GM12878 (cell line): ENCODE results near the gene IHH. TPM values are rescaled to one million over a fixed set of nuclear protein-coding genes. Genes with fewer than 3 reads are reported as not detected.

Source experiments
- ATAC-seq: fragments of 200-7000 bp; cut with Tn5 transposase; 3 replicates; pipeline ENCODE4 v1.9.1; 2020; ENCODE audit warnings: mild to moderate bottlenecking, moderate library complexity
- BruUV-seq: library from RNA; stranded (reverse); fragments of 400-500 nt; replicated peaks from 2 replicates; lab custom pipeline; 2021; lab: Mats Ljungman, UMichigan
- CTCF ChIA-PET: fragments of 300-600 bp; sonication (Branson Sonifier 250); formaldehyde crosslinking; extraction: SDS; loops from one replicate; lab custom pipeline; 2021; ENCODE audit warnings: inconsistent platforms; lab: Yijun Ruan, JAX
- POLR2A ChIA-PET: fragments of 350-600 bp; formaldehyde crosslinking; extraction: SDS; loops from one replicate; lab custom pipeline; 2021; ENCODE audit warnings: inconsistent platforms; lab: Charles Lee
- RAD21 ChIA-PET: fragments of 300-600 bp; sonication (Branson Sonifier 250); formaldehyde crosslinking; loops from one replicate; lab custom pipeline; 2023; ENCODE audit warnings: antibody characterized with exemption; ENCODE audit not compliant: unreplicated experiment; lab: Charles Lee
- SMC1A ChIA-PET: fragments of 300-600 bp; sonication (Branson Sonifier 250); formaldehyde crosslinking; loops from one replicate; lab custom pipeline; 2023; ENCODE audit not compliant: unreplicated experiment, uncharacterized antibody; lab: Charles Lee
- DNase-seq: peaks from one replicate; pipeline ENCODE4 v3.0.0-alpha.2; 2011; ENCODE audit warnings: low read depth, low spot score
- FAIRE-seq: peaks from 3 replicates; lab custom pipeline; 2011; peaks lifted over from hg19 to GRCh38; lab: Jason Lieb, UNC
- H2AFZ ChIP-seq: 2 replicates; pipeline ENCODE4 v1.6.0; 2011; ENCODE audit warnings: low read depth, low read length, control low read depth; ENCODE audit not compliant: control insufficient read depth
- H3K27ac ChIP-seq: 2 replicates; pipeline ENCODE4 v1.5.1; 2011; ENCODE audit warnings: control low read depth; ENCODE audit not compliant: control insufficient read depth, insufficient read depth
- H3K27me3 ChIP-seq, 2 experiments: replicated peaks in 1 of 2; 2 replicates each; pipeline versions ENCODE4 v1.6.0 to v1.6.1; 2011; ENCODE audit warnings: low read length in 1 of 2; ENCODE audit not compliant: control insufficient read depth in 2 of 2, insufficient read depth in 2 of 2
- H3K36me3 ChIP-seq, 2 experiments: 2 replicates each; pipeline ENCODE4 v1.5.1; 2011; ENCODE audit warnings: low read length in 1 of 2; ENCODE audit not compliant: control insufficient read depth in 2 of 2, insufficient read depth in 2 of 2
- H3K4me1 ChIP-seq: 2 replicates; pipeline ENCODE4 v1.6.1; 2011; ENCODE audit warnings: mild to moderate bottlenecking, low read length, moderate library complexity, mixed read lengths; ENCODE audit not compliant: control insufficient read depth, insufficient read depth
- H3K4me2 ChIP-seq: 2 replicates; pipeline ENCODE4 v1.6.0; 2011; ENCODE audit warnings: control low read depth; ENCODE audit not compliant: control insufficient read depth, insufficient read depth
- H3K4me3 ChIP-seq: fragments of 200-600 bp; sonication (generic); 2 replicates; pipeline ENCODE4 v1.5.1; 2016
- H3K79me2 ChIP-seq: 2 replicates; pipeline ENCODE4 v1.6.0; 2011; ENCODE audit warnings: low read length; ENCODE audit not compliant: control insufficient read depth, insufficient read depth
- H3K9ac ChIP-seq: 2 replicates; pipeline ENCODE4 v1.8.0; 2011; ENCODE audit warnings: low read length, control low read depth, mixed read lengths; ENCODE audit not compliant: control insufficient read depth, insufficient read depth
- H3K9me3 ChIP-seq: replicated peaks from 3 replicates; pipeline ENCODE4 v1.5.1; 2011; ENCODE audit warnings: mild to moderate bottlenecking, low read length; ENCODE audit not compliant: control insufficient read depth, insufficient read depth
- H4K20me1 ChIP-seq: 2 replicates; pipeline ENCODE4 v1.6.0; 2011; ENCODE audit not compliant: control insufficient read depth, insufficient read depth
- EED ChIP-seq: sonication (generic); IDR thresholded peaks from 2 replicates; pipeline ENCODE4 v1.6.1; 2016; ENCODE audit warnings: antibody characterized with exemption, low read depth
- FOXK2 ChIP-seq: fragments of 450-650 bp; IDR thresholded peaks from 2 replicates; pipeline ENCODE4 v1.6.1; 2017; ENCODE audit warnings: mild to moderate bottlenecking, moderate library complexity
- HDAC6 ChIP-seq: fragments of 200-600 bp; sonication (generic); IDR thresholded peaks from one replicate; pipeline ENCODE4 v1.8.0; 2017; ENCODE audit warnings: antibody characterized with exemption; ENCODE audit not compliant: unreplicated experiment
- POLR2A ChIP-seq: IDR thresholded peaks from 2 replicates; pipeline ENCODE4 v1.6.1; 2011; ENCODE audit warnings: low read depth, mild to moderate bottlenecking, low read length
- ZBED1 ChIP-seq: IDR thresholded peaks from 2 replicates; pipeline ENCODE4 v1.6.1; 2016; ENCODE audit warnings: borderline replicate concordance
- WGBS: methylation state at CpG from one replicate; pipeline ENCODE4 v1.1.6; 2016; ENCODE audit warnings: low lambda C conversion rate; ENCODE audit not compliant: insufficient replicate concordance, insufficient coverage; ENCODE audit errors: missing lambda C conversion rate; 5-methylcytosine and 5-hydroxymethylcytosine counted together
- in situ Hi-C: fragments of 300-500 bp; cut with MboI; formaldehyde crosslinking; loops from 9 replicates; pipeline ENCODE4 v1.14.3; 2018; ENCODE audit warnings: mixed read lengths
- intact Hi-C: fragments of 100-400 bp; cut with micrococcal nuclease; formaldehyde crosslinking; loops from one replicate; pipeline ENCODE4 v1.14.2; 2022; ENCODE audit not compliant: unreplicated experiment
- polyA plus RNA-seq, 11 experiments: library from polyadenylated mRNA; depleted of rRNA in 4 of 11; unstranded in 6 of 11; stranded (reverse) in 5 of 11; fragments of >200 nt; fragmentation: Nextera tagmentation in 4 of 11; fragmentation: Illumina TruSeq in 1 of 11; extraction: Ambion mirVana in 4 of 11; extraction: Trizol in 1 of 11; gene quantifications; 1 replicate in 1 of 11; 2 replicates in 10 of 11; pipeline versions ENCODE4 v1.2.1 to v1.2.3, GENCODE V29; 2011 to 2016; ENCODE audit warnings: inconsistent platforms in 2 of 11, missing spikeins in 2 of 11, low read depth in 1 of 11
- total RNA-seq, 4 experiments: library from RNA; depleted of rRNA in 3 of 4; stranded (reverse); fragments of >200 nt in 3 of 4; fragmentation: Illumina TruSeq in 1 of 4; extraction: Trizol in 1 of 4; gene quantifications; 2 replicates each; pipeline versions ENCODE4 v1.2.1 to v1.2.3, GENCODE V29; 2013 to 2021

IHH gene
- total and polyA plus RNA-seq, 10 of the 15 experiments (the other 5 are each of a cell fraction or from before 2014, with no cell fraction given): 0.04 TPM; not detected in 9

GRCh38 chr2:219081096-219081495 is 20.4 kb upstream of the IHH start (continued):
- no peak for TF ChIP-seq ZBED1
- TF ChIP-seq, all 136 proteins: peak for 0

- SMC1A ChIA-PET: interaction anchor here (1.1 kb wide), 1 partner anchor 25 kb away, joined by 6 read pairs; no protein-coding TSS in a partner anchor
- H3K9me3 ChIP-seq: no peaks in the 10 kb centered on the region
- TF ChIP-seq FOXK2: no peak
Measured at GRCh38 chr2:219079417-219079816, 18.7 kb upstream of the IHH start.

DNA sequence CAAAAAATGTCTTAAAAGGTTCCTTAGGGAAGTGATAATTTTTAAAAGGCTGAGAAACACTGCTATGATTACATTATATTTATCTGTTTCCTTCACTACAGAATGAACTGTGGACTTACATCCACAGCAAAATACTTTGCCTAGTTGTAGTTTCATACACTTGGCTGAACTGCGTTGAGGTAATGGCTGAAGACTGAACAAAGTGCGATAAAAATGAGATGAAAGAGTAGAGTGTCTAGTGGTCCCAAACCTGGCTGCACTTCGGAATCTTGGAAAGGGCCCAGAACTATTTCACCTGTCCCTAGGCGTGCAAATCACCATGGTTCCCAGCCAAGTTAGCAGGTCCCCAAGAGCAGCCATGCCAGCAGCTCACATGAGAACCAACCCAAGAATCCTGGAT is 18.2 kb upstream of the IHH start:
- no peaks in the 10 kb centered on the region for H3K79me2 ChIP-seq
- H3K4me1 ChIP-seq: peaks cover 6% of the 10 kb centered on the region
- BruUV-seq: no TSS peak
- no peak for DNase-seq
- H3K9me3 ChIP-seq: no peaks in the 10 kb centered on the region
- no peaks in the 10 kb centered on the region for H4K20me1 ChIP-seq
- ATAC-seq: no peak
- no peaks in the 10 kb centered on the region for H3K27me3 ChIP-seq
- peaks cover 0 to 5% of the 10 kb centered on the region in 2 experiments; a peak in 3 of 4 replicates for H3K36me3 ChIP-seq
- ChIA-PET CTCF (interaction anchor here (0.7 to 26.8 kb wide), 6 partner anchors 8 to 41 kb away, joined by 4 to 365 read pairs (median 4); no protein-coding TSS in a partner anchor), SMC1A (interaction anchor here (1.1 kb wide), 1 partner anchor 25 kb away, joined by 6 read pairs; no protein-coding TSS in a partner anchor), POLR2A (no interaction called here), RAD21 (interaction anchor here (2.1 kb wide), 1 partner anchor 41 kb away, joined by 4 read pairs; no protein-coding TSS in a partner anchor)
- H2AFZ ChIP-seq: no peak overlapping the region
- no peak overlapping the region for H3K9ac ChIP-seq
- no peak overlapping the region for H3K4me2 ChIP-seq
- FAIRE-seq: no peak
- WGBS: 89% methylated on average over 4 of the region's 4 CpGs
- H3K4me3 ChIP-seq: no peak overlapping the region
- in situ Hi-C loops: no loop called here
- intact Hi-C loops: no loop called here
- no peak overlapping the region for H3K27ac ChIP-seq
- TF ChIP-seq EED (no peak), HDAC6 (no peak), POLR2A (no peak)

More at GRCh38 chr2:219079417-219079816, 18.7 kb upstream of the IHH start:
- ATAC-seq: no peak
- no peak overlapping the region for H3K4me3 ChIP-seq
- 75% methylated on average over 2 of the region's 2 CpGs for WGBS
- H4K20me1 ChIP-seq: no peaks in the 10 kb centered on the region
- H3K27me3 ChIP-seq: no peaks in the 10 kb centered on the region
- H3K27ac ChIP-seq: no peak overlapping the region
- BruUV-seq: no TSS peak
- H3K9ac ChIP-seq: no peak overlapping the region
- FAIRE-seq: no peak
- POLR2A ChIA-PET: no interaction called here
- no peaks in the 10 kb centered on the region for H3K79me2 ChIP-seq
- intact Hi-C loops (no loop called here), in situ Hi-C loops (no loop called here)
- DNase-seq: no peak
- H3K36me3 ChIP-seq: peaks cover 0 to 5% of the 10 kb centered on the region in 2 experiments; a peak in 3 of 4 replicates
- peaks cover 6% of the 10 kb centered on the region for H3K4me1 ChIP-seq
- CTCF ChIA-PET: interaction anchor here (1.1 to 26.8 kb wide), 6 partner anchors 9 to 99 kb away, joined by 3 to 365 read pairs (median 6); no protein-coding TSS in a partner anchor
- no peak overlapping the region for H3K4me2 ChIP-seq
- H2AFZ ChIP-seq: no peak overlapping the region
- RAD21 ChIA-PET: interaction anchor here (2.1 kb wide), 1 partner anchor 40 kb away, joined by 4 read pairs; no protein-coding TSS in a partner anchor
